ENCODE data around the gene JAZF1.

Gene JAZF1

DNA sequence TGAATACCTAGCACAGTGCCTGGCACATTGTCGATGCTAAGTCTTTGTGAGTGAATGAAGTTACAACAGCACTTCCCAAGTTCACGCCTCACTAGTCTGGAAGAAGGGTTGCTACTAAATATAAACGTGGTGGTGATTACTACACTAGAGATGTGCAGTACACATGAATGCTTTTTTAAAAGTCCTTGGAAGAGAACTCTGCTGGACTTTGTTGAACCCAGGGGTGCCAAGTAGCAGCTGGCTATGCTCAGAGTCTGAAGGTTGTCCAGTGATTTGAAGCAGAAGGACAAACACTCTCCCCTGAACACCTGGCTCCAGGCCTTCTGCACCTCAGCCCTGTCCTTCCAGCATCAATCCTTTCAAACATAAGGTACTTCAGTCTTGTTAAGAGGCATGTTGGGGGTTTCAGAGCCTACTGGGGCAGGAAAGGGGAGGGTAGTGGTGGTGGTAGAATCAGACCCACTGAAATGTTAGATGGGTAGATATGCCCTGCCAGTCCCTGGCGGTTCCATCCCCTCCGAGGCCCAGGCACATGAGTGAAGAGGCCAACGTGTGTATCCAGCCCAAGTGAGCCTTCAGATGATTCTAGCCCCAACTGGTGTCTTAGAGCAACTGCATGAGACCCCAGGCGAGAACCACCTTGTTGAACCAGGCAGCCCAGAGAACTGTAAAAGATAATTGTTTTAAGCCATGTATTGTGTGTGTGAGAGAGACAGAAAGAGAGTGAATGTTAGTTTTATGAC lies 346.2 kb downstream of the JAZF1 start:
- DNase-seq (ENCODE audit: low read depth), result no peak
- TF ChIP-seq, protein P1, sequence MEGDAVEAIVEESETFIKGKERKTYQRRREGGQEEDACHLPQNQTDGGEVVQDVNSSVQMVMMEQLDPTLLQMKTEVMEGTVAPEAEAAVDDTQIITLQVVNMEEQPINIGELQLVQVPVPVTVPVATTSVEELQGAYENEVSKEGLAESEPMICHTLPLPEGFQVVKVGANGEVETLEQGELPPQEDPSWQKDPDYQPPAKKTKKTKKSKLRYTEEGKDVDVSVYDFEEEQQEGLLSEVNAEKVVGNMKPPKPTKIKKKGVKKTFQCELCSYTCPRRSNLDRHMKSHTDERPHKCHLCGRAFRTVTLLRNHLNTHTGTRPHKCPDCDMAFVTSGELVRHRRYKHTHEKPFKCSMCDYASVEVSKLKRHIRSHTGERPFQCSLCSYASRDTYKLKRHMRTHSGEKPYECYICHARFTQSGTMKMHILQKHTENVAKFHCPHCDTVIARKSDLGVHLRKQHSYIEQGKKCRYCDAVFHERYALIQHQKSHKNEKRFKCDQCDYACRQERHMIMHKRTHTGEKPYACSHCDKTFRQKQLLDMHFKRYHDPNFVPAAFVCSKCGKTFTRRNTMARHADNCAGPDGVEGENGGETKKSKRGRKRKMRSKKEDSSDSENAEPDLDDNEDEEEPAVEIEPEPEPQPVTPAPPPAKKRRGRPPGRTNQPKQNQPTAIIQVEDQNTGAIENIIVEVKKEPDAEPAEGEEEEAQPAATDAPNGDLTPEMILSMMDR (IDR thresholded peaks at IDR 0.05; ENCODE audit: control insufficient read depth, extremely low read depth, insufficient read depth), result no peak
- H3K4me3 ChIP-seq (ENCODE audit: low read depth, low read length), result no peak overlapping the region

DNA sequence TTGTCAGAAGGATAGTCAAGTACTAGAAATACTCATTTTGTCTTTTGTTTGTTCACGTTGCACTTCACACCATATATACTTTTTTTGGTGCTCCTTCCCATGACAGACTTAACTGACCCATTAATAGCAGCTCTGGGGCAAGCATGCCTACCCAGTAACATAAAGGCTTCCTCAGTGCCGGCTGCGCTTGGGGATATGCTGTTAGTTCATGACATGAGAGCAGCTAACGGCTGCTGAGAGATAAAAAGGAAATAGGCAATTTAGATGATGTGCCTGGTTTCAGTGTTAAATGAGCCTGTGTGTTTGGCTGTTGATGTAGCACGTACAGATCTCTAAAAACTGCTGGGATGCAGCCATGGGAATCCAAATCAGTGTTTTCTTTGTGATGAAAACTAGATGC lies 354.2 kb downstream of the JAZF1 start:
- TF ChIP-seq, protein P1 (IDR thresholded peaks at IDR 0.05; ENCODE audit: control insufficient read depth, extremely low read depth, insufficient read depth), result no peak
- H3K4me3 ChIP-seq (ENCODE audit: low read depth, low read length), result no peak overlapping the region
- no peak for DNase-seq (ENCODE audit: low read depth)

DNA sequence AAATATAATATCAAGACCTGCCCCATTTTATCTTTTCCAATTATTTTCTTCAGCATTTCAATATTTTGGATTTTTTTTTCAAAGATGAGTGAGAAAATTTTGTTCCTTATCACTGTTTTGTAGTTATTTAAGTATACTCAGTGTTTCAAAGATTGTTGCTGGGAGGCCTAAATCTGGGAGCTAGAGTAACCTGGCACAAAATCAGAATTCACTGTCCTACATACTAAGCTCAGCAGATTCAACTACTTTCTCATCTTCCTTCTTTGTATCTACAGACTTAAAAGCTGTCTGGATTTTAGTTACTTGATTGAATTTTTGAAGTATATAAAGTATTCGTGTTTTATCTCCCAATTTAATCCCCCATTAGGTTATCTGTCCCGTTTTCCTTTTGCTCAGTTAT lies 354.7 kb downstream of the JAZF1 start:
- DNase-seq (ENCODE audit: low read depth), result no peak
- TF ChIP-seq, protein P1 (IDR thresholded peaks at IDR 0.05; ENCODE audit: control insufficient read depth, extremely low read depth, insufficient read depth), result no peak
- no peak overlapping the region for H3K4me3 ChIP-seq (ENCODE audit: low read depth, low read length)

DNA sequence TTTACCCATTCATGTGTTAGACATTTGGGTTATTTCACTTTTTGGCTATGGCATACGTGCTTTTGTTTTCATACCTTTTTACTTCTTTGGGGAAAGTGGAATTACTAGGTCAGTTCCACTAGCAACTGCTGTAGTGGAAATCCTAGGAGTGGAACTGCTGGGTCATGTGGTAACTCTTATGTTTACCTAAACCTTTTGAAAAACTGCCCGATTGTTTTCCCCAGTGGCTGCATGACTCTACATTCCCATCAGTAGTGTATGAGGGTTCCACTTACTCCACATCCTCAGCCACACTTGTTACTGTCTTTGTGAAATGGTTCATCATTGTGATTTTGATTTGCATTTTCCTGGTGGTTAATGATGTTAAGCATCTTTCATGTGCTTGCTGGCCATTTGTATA lies 358.4 kb downstream of the JAZF1 start:
- TF ChIP-seq, protein P1 (IDR thresholded peaks at IDR 0.05; ENCODE audit: control insufficient read depth, extremely low read depth, insufficient read depth), result no peak
- no peak for DNase-seq (ENCODE audit: low read depth)
- no peak overlapping the region for H3K4me3 ChIP-seq (ENCODE audit: low read depth, low read length)

DNA sequence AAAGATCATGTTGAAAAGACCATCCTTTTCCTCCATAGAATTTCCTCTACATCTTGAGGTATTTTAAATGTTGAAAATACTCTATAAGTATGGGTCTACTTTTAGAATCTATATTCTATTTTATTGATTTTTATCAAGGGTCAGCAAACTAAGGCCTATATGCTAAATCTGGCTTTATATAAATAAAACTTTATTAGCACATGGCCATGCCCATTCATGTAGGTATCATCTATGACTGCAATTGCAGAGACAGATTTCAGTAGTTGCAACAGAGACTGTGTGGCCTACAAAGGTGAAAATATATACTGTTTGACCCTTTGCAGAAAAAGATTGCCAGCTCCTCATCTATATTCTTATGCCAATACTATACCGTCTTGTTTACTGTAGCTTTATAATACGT lies 367.9 kb downstream of the JAZF1 start:
- H3K4me3 ChIP-seq (ENCODE audit: low read depth, low read length), result no peak overlapping the region
- DNase-seq (ENCODE audit: low read depth), result no peak
- TF ChIP-seq, protein P1 (IDR thresholded peaks at IDR 0.05; ENCODE audit: control insufficient read depth, extremely low read depth, insufficient read depth), result no peak

DNA sequence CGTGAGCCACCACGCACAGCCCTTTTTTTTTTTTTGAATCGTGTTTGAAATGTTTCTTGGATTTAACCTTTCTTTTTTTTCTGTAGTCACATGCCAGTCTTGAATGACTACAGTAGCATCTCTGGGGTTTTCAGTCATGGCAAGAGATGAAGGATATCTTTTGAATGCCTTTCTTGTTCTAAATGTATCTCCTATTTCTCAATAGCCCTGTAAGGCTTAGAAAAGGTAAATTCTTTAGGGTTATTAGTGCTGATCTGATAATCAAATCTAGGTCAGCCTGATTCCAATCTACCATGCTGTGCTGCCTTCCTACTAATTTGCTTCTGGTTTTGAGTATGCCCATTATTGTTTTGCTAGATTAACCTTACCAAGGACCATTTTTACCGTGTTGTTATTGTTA lies 370.4 kb downstream of the JAZF1 start:
- H3K4me3 ChIP-seq (ENCODE audit: low read depth, low read length), result no peak overlapping the region
- DNase-seq (ENCODE audit: low read depth), result no peak
- TF ChIP-seq, protein P1 (IDR thresholded peaks at IDR 0.05; ENCODE audit: control insufficient read depth, extremely low read depth, insufficient read depth), result no peak

DNA sequence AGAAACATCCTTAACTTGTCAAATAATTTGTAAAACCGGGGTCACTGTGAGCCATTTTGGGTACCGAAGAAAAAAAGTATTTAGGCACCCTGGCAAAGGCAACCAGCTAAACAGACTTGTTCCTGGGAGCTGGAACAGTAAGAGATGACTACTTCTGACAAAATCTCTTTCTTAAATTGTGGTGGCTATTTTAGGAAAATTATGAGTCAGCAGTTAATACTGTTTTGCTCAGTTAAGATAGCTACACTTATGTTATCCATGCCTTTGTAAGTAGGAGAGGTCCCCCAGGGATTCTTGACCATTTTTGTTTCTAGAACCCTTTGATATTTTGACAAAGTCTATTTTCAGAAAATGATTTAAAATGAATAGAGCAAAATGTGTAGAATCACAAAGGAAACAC lies 372.0 kb downstream of the JAZF1 start:
- H3K4me3 ChIP-seq (ENCODE audit: low read depth, low read length), result no peak overlapping the region
- TF ChIP-seq, protein P1 (IDR thresholded peaks at IDR 0.05; ENCODE audit: control insufficient read depth, extremely low read depth, insufficient read depth), result no peak
- no peak for DNase-seq (ENCODE audit: low read depth)

Measured in LNCaP clone FGC (cell line).